GM18520 (cell line): ENCODE results near the gene CCNJL.

ENCODE experiments used
- ATAC-seq: cut with Tn5 transposase; IDR thresholded peaks from one replicate; pipeline ENCODE4 v1.9.1; 2021; ENCODE audit not compliant: unreplicated experiment

CCNJL gene

DNA sequence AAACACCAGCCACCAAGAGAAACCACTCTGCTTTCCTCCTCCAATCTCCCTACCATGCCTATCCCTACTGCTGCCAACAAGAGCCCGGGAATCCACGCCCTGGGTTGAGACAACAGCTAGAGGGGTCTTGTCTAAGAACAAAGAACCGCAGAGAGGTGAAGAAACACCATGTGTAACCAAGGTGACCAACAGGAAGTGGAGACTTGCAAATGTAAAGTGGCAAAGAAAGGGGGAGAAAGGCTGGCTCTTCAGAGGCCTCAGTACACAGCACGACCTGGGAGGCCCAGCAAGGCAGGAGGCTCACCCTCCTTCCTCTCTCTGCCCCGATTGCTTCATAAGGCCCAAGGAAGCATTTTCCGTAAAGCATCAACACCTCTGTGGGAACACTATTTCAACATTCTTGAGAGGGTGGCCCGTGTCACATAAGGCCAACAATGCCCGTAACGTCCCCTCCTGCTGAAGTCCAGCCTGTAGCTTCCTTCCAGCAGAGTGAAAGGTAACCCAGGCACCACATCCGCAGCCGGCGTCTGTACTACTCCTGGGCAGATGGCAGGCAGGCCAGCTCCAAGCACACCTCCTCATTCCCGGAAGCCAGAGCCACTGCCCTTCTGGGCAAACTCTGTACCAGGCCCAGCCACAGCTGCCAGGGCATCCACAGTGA is 18.3 kb downstream of the CCNJL start:
- ATAC-seq: no peak

DNA sequence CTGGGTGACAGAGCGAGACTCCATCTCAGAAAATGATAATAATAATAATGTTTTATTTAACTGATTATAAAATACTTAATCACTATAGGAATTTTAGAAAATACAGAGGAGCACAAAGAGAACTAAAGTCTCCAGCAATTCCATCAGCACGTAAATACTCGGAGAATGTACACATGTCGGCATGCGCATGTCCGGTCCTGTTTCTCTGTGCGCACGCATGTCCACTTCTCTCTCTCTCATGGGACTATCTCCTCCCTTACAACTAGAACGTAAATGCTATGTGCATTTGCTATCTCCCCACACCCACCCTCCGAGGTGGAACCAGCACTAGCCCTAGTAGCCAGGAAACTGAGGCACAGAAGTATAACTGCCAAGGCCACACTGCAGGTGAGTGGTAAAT is 19.0 kb downstream of the CCNJL start:
- no peak for ATAC-seq

DNA sequence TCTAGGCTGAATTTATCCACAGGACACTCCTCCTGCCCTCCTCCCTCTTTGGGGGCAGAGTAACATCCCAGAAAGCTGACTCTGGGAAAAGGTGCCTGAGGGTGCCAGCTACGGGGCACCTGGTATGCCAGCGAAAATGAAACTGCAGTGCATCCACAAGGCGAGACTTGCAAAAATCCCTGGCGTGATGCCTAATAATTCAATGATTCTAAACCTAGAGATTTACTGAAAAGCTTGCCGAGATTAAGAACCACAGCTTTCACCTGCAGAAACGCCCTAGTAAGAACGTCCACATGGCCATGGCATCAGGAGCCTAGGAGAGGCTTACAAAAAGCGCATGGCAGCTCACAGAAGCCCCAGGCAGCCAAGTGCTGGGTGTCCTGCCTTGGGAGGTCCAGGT is 20.9 kb downstream of the CCNJL start:
- no peak for ATAC-seq

DNA sequence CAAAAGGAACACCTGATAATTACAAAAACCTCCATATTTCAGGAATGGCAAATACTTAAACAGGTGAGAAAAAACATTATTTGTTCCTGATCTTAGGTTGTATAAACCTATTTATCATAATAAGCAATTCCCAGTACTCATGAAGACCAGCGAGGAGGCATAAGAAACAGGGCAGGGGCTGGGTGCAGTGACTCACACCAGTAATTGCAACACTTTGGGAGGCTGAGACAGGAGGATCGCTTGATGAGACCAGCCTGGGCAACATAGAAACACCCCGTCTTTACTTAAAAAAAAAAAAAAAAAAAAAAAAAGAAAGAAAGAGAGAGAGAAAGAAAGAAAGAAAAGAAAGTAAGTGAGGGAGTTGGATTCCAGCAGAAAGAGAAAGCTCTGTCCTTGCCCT is 21.6 kb downstream of the CCNJL start:
- no peak for ATAC-seq

DNA sequence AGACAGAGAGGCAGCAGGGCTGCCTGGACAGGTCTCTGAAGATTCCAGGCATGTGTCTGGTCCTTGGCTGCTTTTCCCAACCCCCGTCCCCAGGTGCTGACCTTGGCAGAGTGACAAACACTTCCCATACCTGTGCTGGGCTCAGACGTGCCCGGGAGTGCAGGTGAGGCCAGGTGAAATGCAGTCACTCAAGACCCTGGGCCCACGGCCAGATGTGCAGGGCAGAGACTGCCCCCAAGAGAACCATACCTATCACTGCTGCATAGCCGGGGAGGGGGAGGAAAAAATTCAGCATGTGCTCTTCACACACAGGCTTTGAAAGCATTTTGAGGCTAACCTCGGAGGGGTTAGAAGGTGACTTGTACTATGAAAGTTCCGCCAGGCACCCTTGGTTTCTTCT is 22.6 kb downstream of the CCNJL start:
- ATAC-seq: no peak

DNA sequence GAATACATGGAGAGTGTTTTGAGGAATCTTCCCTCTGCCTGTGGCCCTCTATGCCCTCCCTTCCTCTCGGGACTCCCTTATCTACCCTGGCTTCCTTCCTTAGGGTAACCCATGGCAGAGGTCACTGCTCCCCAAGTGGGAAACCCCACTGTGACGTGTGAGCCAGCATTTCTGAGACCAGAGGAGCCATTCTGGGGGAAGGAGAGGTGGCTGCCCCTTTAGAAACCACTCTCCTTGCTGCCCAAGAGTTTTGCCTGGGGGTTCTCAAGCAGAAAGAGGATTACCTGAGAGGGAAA is 23.1 kb downstream of the CCNJL start:
- ATAC-seq: no peak

DNA sequence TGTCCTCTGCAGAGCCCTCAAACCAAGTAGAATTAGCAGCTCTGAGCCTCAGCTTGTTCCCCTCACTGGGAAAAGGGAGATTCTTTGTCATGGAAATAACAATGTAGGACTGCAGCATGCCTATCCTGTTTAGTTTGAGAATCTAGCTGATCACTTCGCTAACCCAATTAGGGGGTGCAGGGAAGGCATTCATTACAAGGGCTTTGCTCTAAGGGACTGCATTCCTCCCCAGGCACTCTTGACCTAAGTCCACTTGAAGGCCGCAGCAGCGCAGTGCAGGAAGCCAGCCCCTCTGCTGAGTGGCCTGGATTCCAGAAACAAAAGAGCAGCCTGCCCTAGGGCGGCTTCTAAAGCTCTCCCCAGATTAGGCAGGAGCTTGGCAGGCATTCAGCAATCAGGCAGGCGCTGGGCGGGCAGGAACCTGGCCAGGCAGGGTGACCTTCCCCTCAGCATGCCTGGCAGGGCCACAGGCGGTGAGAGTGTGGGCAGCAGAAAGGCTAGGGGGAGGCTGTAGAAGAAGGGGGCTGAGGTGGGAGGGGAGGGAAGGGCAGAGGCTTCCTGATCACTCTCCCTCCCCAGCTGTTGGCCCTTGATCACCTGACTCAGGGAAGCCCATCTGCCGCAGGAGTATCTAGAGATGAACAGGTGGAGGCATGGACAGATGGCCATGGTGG is 24.8 kb downstream of the CCNJL start:
- ATAC-seq: no peak

DNA sequence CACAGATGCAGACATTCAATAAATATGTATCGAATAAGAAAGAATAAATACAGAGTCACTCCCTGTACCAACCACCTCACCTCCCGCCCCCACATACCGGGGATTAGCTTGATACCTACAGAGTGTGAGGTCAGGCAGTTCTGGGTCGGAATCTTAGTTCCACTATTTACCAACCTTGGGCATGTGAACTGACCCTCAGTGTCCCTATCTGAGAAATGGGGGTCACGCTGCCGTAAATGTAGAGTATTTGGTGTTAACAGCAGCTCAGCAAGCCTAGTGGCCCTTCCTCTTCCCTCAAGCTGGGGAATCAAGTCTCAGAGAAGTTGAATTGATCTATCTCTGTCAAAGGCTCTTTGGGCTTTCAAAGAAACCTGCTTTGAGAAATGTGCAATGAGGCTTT is 25.4 kb downstream of the CCNJL start:
- no peak for ATAC-seq

DNA sequence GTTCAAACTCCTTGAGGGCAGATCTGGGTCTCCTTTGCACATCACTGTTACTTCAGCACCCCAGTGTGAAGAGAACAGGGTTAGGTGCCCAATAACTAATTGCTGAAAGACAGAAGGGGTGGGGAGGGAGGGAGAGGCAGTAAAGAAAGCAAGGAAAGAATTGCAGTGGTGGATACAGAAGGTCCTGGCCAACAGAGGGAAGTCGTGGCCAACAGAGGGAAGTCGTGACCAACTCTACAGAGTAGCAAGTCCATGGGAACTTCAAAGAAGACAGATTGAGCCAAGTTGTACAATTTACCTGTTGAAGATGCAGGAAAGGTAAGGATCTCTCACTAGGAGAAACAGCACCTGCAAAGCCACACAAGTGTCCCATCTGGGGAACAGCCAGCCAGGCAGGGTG is 27.0 kb downstream of the CCNJL start:
- ATAC-seq: no peak

DNA sequence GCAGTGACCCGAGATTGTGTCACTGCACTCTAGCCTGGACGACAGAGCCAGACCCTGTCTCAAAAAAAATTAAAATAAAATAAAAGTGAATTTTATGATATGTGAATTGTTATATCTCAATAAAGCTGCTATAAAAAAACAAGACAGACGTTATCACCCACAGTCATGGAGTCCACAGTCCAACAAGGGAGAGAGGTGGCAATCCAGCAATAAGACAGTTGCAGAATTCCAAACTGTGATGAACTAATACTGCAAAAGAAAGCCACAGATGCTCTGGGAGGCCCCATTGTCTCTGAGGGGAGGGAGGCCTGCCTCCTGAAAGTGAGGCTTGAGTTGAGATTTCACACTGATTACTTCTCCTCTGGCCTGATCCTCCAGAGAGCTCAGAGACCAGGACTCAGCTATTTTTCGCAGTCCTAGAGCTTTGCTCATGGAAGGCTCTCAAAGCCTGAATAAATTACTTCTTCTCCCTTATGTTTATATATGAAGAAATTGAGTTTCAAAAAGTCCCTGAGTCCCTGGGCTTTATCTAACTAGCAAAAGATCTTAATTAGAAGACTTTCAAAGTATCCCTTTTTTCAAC is 28.0 kb downstream of the CCNJL start:
- ATAC-seq: no peak

DNA sequence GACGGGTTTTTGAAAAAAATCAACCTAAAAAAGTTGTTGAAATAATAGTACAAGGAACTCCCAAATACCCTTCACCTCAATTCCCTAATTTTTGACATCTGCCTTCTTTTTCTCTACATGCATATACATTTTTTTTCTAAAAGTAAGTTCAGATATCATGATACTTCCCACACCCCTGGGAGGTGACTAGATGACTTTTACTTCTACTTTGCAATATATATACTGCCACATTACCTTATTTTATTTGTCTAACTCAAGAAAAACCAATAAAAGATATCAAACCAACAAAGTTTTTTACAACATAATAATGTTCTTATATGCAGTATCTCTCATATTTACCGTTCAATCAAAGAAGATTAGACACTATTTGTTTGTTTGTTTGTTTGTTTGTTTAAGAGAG is 31.1 kb downstream of the CCNJL start:
- ATAC-seq: no peak

DNA sequence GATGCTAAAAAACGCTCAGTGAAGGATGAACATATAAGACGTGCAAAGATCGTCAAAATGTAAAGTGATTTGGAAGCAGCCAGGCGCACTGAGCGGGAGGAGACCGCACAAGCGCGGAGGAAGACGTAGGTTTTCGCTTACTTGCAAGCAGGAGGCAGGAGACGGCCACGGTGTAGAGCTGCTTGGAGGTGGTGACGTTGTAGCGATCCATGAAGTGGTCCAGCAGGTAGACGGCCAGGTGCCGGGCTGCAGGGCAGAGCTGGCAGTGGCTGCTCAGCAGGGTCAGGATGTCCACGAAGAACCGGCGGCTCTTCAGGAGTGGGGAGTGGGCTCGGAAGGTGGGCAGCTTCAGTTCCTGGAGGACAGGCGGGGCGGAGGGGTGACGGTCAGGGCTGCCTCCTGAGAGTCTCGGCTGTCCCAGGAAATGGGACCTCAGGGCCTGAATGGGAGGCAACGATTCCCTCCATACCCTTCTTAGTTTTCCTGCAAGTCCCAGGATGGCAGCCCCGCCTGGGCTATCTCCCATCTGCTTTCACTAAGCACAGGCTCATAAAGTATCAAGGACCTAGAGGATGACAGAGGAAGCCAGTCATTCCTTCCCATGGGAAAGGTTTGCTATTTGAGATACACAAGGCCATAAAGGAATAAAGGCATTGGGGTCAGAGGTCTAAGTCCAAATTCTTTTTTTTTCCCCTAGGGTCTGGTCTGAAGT is 31.8 kb downstream of the CCNJL start:
- ATAC-seq: no peak

DNA sequence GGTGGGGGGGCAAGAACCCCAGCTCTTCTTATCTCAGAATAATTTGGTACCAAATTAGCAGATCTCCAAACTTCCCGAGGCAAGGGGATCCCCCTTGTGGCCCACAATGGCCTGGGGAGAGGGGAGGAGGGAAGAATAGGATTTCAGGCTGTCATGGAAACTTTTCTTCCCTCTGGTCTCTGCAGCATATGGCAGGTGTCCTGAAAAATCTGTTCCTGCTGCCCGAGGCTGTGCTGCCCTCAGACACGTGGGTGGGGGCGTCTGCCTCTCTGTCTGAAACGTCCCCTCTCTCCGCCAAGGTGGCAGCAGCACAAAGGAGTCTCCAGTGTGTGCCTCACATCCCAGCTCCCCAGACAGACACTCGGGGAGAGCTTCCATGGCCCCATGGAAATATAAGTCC is 34.0 kb downstream of the CCNJL start:
- ATAC-seq: no peak

DNA sequence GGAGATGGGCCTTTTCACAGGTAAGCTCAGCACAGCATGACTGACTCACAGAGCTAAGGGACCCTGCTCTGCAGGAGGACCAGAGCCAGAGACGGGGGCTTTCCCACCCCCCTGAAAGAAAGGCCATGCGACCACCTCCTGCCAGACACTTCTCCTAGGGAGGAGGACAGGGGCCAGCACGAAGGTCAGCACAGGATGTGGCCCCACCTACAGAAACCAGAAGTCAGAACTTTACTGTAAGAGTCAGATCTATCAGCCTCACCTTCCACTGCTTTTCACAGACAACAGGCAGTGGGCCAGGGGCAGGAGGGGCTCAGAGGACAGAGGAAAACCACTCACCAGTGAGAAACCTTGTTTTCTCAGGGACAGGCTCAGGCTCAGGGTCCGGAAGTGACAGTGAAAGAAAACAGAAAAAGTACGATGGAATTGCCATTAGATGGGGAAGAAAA is 37.9 kb downstream of the CCNJL start:
- ATAC-seq: no peak

DNA sequence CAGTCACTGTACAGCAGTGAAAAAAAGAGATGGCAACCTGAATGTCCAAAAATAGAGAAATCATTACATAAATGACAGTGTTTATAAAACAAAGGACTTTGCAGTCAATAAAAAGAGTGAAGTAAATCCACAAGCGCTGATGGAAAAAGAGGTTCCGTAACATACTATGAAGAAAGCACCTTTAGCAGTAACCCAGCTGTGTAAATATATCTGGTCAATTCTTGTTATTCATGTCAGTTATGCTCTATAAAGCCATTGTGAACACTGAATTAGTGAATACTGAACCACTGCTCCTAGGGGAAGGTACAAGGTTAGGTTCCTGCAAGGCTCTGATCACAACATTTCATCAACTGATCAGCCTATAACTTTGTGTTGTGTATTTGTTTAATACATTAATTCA is 39.5 kb downstream of the CCNJL start:
- no peak for ATAC-seq

DNA sequence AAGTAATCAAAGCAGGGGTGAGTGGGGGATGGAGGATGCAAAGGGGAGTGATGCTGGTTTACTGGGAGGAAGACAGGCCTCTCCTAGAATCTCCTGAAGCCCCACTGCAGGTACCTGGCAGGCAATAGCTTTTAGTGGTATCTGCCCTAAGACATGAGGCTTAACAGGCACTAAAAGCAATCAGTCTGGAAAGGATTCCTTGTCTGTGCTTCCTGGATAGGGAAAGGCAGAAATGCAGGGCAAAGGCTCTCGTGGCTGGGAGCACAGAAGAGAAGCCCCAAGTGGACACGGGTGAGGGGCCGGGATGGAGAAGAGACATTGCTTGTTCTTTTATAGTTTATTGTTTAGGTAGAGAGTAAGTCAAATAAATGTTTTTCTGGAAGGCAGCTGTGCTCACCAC is 40.1 kb downstream of the CCNJL start:
- ATAC-seq: no peak

DNA sequence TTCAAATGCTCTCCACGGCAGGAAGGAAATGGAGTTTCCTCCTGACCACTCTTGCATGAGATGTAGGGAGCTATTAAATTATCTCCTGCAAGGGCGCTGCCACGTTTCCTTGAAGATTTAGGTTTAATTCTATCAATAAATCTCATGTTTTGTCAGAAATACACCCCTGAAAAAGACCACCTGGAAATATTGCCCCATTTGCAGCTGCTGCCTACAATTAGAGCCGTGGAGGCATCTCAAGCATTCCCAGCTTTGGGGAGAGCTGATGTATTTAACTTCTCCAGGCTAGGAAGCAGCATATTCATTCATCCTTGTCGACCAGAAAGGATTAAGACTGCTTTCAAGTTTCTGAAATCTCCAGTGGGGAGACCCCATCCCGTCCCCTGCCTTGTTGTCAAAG is 40.5 kb downstream of the CCNJL start:
- no peak for ATAC-seq

DNA sequence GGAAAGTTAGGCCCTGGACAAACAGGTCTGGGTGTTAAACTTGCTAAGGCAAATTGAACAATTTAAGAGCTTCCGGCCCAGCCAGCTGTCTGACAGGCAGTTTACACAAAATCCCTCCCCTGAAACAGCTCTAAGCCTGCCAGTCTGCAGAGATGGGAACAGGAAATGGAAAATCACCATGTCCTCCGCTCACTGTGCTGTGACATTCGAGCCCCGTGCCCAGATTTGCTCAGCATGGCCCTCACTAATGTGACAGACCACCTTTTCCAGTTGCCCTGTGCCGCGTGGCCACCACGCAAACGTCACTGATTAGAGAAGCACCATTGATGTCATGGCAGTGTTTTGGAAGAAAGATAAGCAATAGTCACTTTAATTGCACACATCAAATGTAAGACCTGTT is 41.0 kb downstream of the CCNJL start:
- no peak for ATAC-seq

DNA sequence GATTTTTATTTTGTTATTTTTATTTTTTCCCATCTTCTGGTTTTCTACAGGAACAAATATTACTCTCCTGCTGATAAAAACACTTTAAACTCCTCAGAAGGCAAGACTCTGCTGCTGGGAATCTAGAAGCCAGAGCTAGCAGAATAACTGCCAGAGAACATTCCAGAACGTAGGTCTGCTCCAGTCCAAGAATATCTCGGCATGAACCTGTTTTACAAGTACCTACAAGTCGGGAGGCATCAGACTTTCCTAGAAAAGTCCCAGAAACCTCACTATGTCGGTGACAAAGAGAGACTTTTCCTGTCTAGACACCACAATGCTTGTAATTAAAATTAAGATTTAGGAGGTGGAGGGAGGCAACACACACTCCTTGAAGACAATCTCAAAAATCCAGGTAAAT is 41.7 kb downstream of the CCNJL start:
- no peak for ATAC-seq

DNA sequence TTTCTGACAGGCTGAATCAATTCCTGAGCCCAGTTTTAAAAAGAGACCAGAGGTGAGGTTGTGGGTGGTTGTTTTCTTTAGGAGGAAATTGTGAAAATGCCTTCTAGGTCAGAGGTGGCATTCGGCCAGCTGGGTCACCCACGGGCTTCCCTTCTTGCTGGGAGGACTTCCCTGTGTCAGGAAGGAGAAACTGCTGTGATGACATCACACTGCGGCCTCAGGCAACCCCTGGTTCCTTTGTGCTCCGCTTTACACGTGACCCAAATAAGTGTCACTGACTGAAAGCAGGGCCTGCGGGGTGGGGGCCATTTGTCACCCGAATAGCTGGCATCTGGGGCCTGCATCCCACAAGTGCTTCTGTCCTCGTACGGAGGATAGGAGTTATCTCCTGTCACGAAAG is 43.3 kb downstream of the CCNJL start:
- no peak for ATAC-seq

DNA sequence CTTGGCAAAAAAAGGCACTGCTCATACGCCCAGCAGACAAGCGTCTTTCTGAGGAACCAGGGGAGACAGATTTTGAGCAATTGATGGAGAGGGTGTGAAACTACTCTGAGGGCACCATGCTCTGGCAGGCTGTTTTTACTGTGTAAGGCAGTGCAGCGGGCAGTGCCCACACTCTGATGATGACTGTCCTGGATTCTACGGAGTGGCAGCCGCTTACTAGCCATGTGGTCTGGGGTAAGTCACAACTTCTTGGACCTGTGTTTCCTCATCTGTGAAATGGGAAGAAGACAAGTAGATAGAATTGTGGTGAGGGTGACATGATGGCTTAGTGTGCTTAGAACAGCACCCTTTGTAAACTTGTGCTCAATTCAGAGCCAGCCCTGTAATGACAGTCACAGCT is 44.2 kb downstream of the CCNJL start:
- ATAC-seq: no peak

DNA sequence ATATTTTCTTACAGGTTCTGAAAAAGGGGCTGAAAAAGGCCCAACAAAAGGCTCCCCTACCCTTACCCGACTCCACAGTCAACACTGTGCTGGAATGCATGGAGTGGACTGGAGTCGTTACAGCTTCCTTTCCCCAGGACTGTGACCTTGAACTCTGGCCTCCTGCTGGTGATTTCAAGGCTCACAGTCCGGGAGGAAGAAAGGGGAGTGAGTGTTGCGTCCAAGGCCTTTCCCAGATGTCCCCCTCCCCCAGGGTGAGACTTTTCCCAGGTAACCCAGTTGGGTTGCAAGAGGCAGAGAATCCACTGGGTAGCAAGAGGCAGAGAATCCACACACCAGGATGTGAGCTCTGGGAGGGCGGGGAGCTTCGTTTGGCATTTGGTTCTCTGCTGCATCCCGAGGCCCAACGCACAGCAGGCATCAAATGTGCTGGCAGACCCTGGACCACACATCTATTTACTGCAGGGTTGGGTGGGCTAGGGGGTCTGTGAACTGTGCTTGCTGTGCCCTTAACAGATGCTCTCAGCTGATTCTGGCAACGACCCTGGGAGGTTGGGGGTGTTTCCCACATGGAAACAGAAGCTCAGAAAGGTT is 45.5 kb downstream of the CCNJL start:
- no peak for ATAC-seq
